ENCODE data around the gene RNF223.

Gene RNF223

DNA sequence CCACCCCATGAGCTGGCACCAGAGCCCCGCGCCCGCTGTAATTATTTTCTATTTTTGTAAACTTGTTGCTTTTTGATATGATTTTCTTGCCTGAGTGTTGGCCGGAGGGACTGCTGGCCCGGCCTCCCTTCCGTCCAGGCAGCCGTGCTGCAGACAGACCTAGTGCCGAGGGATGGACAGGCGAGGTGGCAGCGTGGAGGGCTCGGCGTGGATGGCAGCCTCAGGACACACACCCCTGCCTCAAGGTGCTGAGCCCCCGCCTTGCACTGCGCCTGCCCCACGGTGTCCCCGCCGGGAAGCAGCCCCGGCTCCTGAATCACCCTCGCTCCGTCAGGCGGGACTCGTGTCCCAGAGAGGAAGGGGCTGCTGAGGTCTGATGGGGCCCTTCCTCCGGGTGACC, 19.1 kb downstream of the RNF223 start:
- DNase-seq (ENCODE audit: insufficient read length, low spot score), result no peak
- FAIRE-seq, result no peak
- TF ChIP-seq SPI1 (IDR thresholded peaks at IDR 0.05; ENCODE audit: low read depth, low read length), result no peak
- no peak for TF ChIP-seq POLR2AphosphoS5 (IDR thresholded peaks at IDR 0.05; ENCODE audit: low read depth, low read length)
- TF ChIP-seq TAF1 (IDR thresholded peaks at IDR 0.05; ENCODE audit: low read depth, low read length), result no peak
- no peak for TF ChIP-seq PAX5 (IDR thresholded peaks at IDR 0.05; ENCODE audit: insufficient read depth, low read length, severe bottlenecking)

DNA sequence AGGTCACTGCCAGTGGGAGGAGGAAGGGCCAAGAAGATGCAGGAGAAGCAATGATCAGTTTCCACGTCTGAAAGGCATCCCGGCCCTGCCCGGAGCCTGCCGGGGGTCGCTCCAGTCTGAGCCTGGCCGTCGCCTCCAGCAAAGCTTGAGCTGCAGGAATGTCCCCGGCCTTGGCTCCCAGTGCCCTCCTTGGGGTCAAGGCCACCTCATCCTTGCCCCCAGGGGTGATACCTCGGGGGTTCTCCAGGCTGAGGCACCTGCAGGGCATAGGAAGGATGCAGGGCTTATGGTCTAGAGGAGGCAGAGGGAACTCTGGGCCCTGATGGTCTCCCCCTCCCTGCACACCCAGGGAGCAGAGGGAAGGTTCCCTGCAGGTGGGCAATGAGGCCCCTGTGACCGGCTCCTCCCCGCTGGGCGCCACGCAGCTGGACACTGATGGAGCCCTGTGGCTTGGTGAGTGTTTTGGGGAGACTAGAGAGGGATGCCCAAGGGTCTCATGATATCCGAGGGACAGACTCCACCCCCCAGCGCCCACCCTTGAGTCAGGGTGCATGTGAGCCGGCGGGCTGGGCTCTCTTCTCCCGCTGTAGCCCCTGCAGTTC, 19.9 kb downstream of the RNF223 start:
- DNase-seq (ENCODE audit: insufficient read length, low spot score) (no peak), FAIRE-seq (no peak)
- TF ChIP-seq PAX5 (IDR thresholded peaks at IDR 0.05; ENCODE audit: insufficient read depth, low read length, severe bottlenecking) (no peak), POLR2A (IDR thresholded peaks at IDR 0.05; ENCODE audit: low read depth, low read length) (no peak), TAF1 (IDR thresholded peaks at IDR 0.05; ENCODE audit: low read depth, low read length) (no peak), POU2F2 (IDR thresholded peaks at IDR 0.05; ENCODE audit: low read depth, low read length) (no peak), SPI1 (IDR thresholded peaks at IDR 0.05; ENCODE audit: low read depth, low read length) (no peak), POLR2AphosphoS5 (IDR thresholded peaks at IDR 0.05; ENCODE audit: low read depth, low read length) (no peak)

GRCh38 chr1:1053682-1054081, 20.4 kb downstream of the RNF223 start:
- TF ChIP-seq TAF1 (IDR thresholded peaks at IDR 0.05; ENCODE audit: low read depth, low read length), result no peak
- no peak for TF ChIP-seq POLR2AphosphoS5 (IDR thresholded peaks at IDR 0.05; ENCODE audit: low read depth, low read length)
- no peak for TF ChIP-seq POU2F2 (IDR thresholded peaks at IDR 0.05; ENCODE audit: low read depth, low read length)
- TF ChIP-seq PAX5 (IDR thresholded peaks at IDR 0.05; ENCODE audit: insufficient read depth, low read length, severe bottlenecking), result no peak
- no peak for TF ChIP-seq POLR2A (IDR thresholded peaks at IDR 0.05; ENCODE audit: low read depth, low read length)
- TF ChIP-seq SPI1 (IDR thresholded peaks at IDR 0.05; ENCODE audit: low read depth, low read length), result no peak
- FAIRE-seq, result no peak
- no peak for DNase-seq (ENCODE audit: insufficient read length, low spot score)

DNA sequence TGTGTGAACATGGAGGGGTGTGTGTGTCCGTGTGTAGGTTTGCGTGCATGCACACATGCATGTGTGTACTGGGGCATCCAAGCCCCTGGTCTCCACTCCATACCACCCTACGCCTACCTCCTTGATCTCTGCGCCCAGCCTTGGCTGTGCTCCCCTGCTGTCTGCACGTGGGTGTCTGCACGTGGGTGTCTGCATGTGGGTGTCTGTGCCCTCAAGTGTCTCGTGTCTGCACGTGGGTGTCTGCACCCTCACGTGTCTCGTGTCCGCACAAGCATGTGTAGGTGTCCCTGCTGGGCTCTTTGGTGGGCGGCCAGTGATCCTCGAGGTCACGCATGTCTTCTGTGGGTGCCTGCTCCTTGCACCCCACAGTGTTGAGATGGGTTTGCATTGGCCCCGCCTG, 21.1 kb downstream of the RNF223 start:
- FAIRE-seq, result peak; percentile 5
- DNase-seq (ENCODE audit: insufficient read length, low spot score), result no peak
- TF ChIP-seq TAF1 (IDR thresholded peaks at IDR 0.05; ENCODE audit: low read depth, low read length) (no peak), SPI1 (IDR thresholded peaks at IDR 0.05; ENCODE audit: low read depth, low read length) (no peak), POLR2AphosphoS5 (IDR thresholded peaks at IDR 0.05; ENCODE audit: low read depth, low read length) (no peak), POLR2A (IDR thresholded peaks at IDR 0.05; ENCODE audit: low read depth, low read length) (no peak), PAX5 (IDR thresholded peaks at IDR 0.05; ENCODE audit: insufficient read depth, low read length, severe bottlenecking) (no peak), POU2F2 (IDR thresholded peaks at IDR 0.05; ENCODE audit: low read depth, low read length) (no peak)

- FAIRE-seq, result peak; percentile 60
- TF ChIP-seq POU2F2 (IDR thresholded peaks at IDR 0.05; ENCODE audit: low read depth, low read length) (no peak), POLR2A (IDR thresholded peaks at IDR 0.05; ENCODE audit: low read depth, low read length) (no peak), TAF1 (IDR thresholded peaks at IDR 0.05; ENCODE audit: low read depth, low read length) (no peak), PAX5 (IDR thresholded peaks at IDR 0.05; ENCODE audit: insufficient read depth, low read length, severe bottlenecking) (no peak), POLR2AphosphoS5 (IDR thresholded peaks at IDR 0.05; ENCODE audit: low read depth, low read length) (no peak), SPI1 (IDR thresholded peaks at IDR 0.05; ENCODE audit: low read depth, low read length) (no peak)
- no peak for DNase-seq (ENCODE audit: insufficient read length, low spot score)
Measured at GRCh38 chr1:1052003-1052840, 21.9 kb downstream of the RNF223 start.

- FAIRE-seq (no peak), DNase-seq (ENCODE audit: insufficient read length, low spot score) (no peak)
- TF ChIP-seq POU2F2 (IDR thresholded peaks at IDR 0.05; ENCODE audit: low read depth, low read length), result no peak
- no peak for TF ChIP-seq POLR2A (IDR thresholded peaks at IDR 0.05; ENCODE audit: low read depth, low read length)
- no peak for TF ChIP-seq TAF1 (IDR thresholded peaks at IDR 0.05; ENCODE audit: low read depth, low read length)
Measured at GRCh38 chr1:1051127-1051810, 22.8 kb downstream of the RNF223 start.

- FAIRE-seq (no peak), DNase-seq (ENCODE audit: insufficient read length, low spot score) (no peak)
Measured at GRCh38 chr1:1050577-1051052, 23.5 kb downstream of the RNF223 start.

DNA sequence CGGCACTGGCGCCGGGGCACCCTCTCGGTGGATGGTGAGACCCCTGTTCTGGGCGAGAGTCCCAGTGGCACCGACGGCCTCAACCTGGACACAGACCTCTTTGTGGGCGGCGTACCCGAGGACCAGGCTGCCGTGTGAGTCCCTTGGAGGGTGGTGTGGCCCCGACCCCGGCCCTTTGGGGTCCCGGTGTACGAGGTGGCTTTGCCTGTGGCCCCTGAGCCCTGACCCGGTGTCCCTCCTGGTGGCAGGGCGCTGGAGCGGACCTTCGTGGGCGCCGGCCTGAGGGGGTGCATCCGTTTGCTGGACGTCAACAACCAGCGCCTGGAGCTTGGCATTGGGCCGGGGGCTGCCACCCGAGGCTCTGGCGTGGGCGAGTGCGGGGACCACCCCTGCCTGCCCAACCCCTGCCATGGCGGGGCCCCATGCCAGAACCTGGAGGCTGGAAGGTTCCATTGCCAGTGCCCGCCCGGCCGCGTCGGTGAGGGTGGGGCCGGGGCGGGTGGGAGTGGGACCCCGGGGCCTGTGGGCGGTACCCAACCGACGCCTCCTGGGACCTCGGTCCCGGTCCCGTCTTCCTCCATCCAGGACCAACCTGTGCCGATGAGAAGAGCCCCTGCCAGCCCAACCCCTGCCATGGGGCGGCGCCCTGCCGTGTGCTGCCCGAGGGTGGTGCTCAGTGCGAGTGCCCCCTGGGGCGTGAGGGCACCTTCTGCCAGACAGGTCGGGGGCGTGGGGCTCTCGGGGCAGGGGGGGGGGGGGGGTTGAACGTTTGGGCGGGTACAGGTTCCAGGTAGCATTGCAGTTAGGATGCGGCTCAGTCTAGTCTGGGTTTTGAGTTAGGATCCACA, 24.6 kb downstream of the RNF223 start:
- no peak for DNase-seq (ENCODE audit: insufficient read length, low spot score)
- no peak for FAIRE-seq
- TF ChIP-seq PAX5 (IDR thresholded peaks at IDR 0.05; ENCODE audit: insufficient read depth, low read length, severe bottlenecking) (no peak), TAF1 (IDR thresholded peaks at IDR 0.05; ENCODE audit: low read depth, low read length) (no peak), POU2F2 (IDR thresholded peaks at IDR 0.05; ENCODE audit: low read depth, low read length) (no peak), POLR2AphosphoS5 (IDR thresholded peaks at IDR 0.05; ENCODE audit: low read depth, low read length) (no peak), POLR2A (IDR thresholded peaks at IDR 0.05; ENCODE audit: low read depth, low read length) (no peak), SPI1 (IDR thresholded peaks at IDR 0.05; ENCODE audit: low read depth, low read length) (no peak)

More at GRCh38 chr1:1050577-1051052, 23.5 kb downstream of the RNF223 start:
- TF ChIP-seq SPI1 (IDR thresholded peaks at IDR 0.05; ENCODE audit: low read depth, low read length) (0 out of 2 replicates have a peak, but pooled peaks have one; percentile 12), POU2F2 (IDR thresholded peaks at IDR 0.05; ENCODE audit: low read depth, low read length) (no peak), POLR2A (IDR thresholded peaks at IDR 0.05; ENCODE audit: low read depth, low read length) (no peak), PAX5 (IDR thresholded peaks at IDR 0.05; ENCODE audit: insufficient read depth, low read length, severe bottlenecking) (peak; percentile 29), POLR2AphosphoS5 (IDR thresholded peaks at IDR 0.05; ENCODE audit: low read depth, low read length) (no peak), TAF1 (IDR thresholded peaks at IDR 0.05; ENCODE audit: low read depth, low read length) (no peak)

Data from GM12891 (cell line).